GM18868 (cell line): ENCODE measurements around the gene RMI1.
A peak's percentile ranks its signal among the peaks of the same experiment; 100 is the strongest.
"Not testable (repeated sequence)": the region's sequence is repeated elsewhere in the genome, so short reads cannot be mapped to it uniquely, and the experiment has no call there.

Experiments
- ATAC-seq: cut with Tn5 transposase; IDR thresholded peaks from one replicate; pipeline ENCODE4 v1.9.1; 2021; ENCODE audit warnings: mild to moderate bottlenecking, moderate library complexity; ENCODE audit not compliant: unreplicated experiment

Gene RMI1

DNA sequence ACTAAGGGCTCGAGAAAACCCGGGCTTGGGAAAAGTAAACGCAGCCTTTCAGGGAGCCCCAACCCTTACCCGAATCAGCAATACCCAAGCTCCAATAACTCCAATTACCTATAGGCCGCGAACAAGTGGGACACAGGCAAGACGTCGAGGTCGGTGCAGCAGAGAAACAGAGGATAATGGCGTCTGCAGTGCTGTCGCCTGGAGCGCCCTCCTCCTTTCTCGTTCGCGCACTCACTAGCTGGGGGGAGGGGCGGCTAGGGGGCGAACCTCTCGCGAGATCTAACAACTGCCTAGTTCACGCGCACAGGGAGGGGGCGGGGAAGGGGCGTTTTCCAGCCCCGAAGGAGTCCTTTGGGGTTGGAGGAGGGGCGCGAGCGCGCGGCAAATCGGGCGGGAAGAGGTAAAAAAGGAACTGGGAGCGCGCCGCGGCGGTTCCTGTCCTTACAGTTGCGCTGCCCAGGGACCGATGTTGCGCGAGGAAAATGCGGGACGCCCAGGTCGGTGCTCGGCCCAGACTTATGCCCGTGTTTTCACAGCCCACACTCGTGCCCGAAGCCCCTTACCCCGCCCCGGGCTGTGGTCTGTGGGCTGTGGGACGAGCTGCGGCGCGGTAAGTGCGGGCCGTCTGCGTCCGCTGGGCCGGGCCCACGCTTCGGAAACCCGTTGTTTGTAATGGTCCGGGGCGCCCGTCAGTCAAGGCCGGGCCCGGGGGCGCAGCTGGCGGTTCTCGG lies at the start of gene RMI1:
Gene RMI1 (plus strand): TSS at position 411 of the 731 bp plus-strand sequence. CDS start 20,182 bp downstream, outside the sequence.
- peak; percentile 74 for ATAC-seq

DNA sequence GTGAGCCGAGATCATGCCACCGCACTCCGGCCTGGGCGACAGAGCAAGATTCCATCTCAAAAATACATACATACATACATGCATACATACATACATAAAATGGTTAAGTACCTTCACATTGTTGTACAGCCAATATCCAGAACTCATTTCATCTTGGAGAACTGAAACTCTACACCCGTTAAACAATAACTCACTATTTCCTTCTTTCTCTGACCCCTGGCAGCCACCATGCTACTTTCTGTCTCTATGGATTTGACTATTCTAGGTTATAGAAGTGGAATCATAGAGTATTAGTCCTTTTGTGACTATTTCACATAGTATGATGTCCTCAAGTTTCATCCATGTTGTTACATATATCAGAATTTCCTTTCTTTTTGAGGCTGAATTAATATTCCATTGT lies 49.7 kb upstream of the RMI1 start:
- no peak for ATAC-seq

GRCh38 chr9:83932011-83932410 lies 48.6 kb upstream of the RMI1 start:
- no peak for ATAC-seq

- ATAC-seq, result peak; percentile 49
Measured at GRCh38 chr9:83932851-83933250, 47.8 kb upstream of the RMI1 start.

DNA sequence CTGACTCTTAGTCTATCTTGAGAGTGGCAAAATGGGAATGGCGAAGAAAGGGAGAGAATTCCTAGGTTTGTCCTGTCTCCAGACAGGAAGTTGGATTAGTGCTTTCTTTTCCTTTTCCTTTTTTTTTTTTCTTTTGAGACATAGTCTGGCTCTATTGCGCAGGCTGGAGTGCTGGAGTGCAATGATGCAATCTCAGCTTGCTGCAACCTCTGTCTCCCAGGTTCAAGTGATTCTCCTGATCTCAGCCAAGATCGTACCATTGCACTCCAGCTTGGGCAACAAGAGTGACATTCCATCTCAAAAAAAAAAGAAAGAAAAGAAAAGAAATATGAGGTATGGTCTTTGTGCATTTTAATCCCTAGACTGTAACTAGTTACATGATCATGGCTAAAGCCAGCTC lies 46.8 kb upstream of the RMI1 start:
- no peak for ATAC-seq

DNA sequence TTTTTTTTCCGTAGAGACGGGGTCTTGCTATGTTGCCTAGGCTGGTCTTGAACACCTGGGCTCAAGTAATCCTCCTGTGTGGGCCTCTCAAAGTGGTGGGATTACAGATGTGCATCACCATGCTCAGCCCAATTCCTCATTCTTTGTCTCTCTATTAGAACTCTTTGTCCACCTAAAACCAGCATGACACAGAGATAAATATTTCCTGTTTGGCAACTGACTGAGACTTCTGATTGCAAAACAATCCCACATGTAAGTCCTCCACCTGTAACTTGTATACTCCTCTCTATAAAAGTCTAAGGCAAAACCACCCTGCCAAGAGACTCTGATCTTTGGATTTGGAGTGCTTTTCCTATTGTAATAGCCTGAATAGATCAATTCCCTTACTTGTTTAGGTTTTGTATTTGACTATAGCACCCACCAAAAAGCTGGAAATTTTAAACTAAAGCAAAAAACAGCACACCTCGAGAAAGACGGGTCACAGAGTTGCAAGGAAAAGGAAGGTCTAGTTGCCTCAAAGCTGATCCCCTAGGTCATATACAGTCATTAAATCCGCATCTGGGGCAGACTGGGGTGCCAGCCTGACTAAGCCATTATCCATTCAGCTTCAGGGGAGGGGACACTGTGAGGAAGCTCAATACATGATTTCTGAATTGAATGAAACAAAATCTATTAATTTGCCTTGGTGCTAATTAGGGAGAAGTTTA lies 45.9 kb upstream of the RMI1 start:
- ATAC-seq, result no peak

- no peak for ATAC-seq
Measured at GRCh38 chr9:83935276-83935935, 45.2 kb upstream of the RMI1 start.

- ATAC-seq, result no peak
Measured at GRCh38 chr9:83936523-83936922, 44.1 kb upstream of the RMI1 start.

DNA sequence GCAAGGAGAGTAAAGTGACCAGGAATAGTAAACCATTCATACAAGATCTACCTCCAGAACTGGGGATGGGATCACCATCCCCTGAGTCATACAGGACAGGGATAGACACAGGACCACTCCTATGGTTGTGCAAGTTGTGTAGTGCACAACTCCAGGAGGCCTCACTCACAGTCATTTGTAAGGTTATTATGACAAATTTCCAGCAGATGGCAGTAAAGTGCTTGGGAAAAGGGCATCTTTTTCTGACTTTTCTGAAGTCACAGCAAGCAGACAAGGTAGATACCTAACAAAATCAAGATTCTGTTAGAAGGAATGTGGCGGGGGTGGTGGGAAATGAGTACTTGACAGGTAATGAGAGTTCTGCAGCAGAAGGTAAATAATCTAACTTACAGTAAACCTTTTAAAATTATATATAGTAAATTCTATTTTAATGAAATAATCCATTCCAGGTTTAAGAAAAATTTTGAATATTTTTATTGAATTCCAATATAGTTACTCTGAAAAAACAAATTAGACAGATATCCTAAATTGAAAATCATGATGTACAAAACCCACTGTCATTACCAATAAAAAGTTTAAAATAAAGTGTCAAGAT lies 42.6 kb upstream of the RMI1 start:
- no peak for ATAC-seq

- no peak for ATAC-seq
Measured at GRCh38 chr9:83940590-83941303, 39.9 kb upstream of the RMI1 start.

- ATAC-seq, result not testable (repeated sequence)
Measured at GRCh38 chr9:83948096-83948495, 32.5 kb upstream of the RMI1 start.

- ATAC-seq, result peak; percentile 57
Measured at GRCh38 chr9:83956086-83956435, 24.5 kb upstream of the RMI1 start.

- peak; percentile 86 for ATAC-seq
Measured at GRCh38 chr9:83956436-83957247, 24.0 kb upstream of the RMI1 start.

DNA sequence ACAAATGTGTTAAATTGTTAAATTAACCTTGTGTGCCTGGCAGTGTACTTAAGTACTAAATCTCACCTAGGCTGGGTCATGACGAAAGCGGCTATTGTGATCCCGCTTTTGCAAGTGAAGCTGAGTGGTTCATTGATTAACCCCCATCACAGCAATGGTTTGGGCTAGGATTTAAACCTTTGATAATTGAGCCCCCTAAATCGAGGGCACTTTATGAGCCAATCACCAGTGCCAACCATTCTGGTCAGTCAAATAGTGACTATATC lies 23.4 kb upstream of the RMI1 start:
- no peak for ATAC-seq

GRCh38 chr9:83959061-83959460 lies 21.5 kb upstream of the RMI1 start:
- ATAC-seq, result no peak

DNA sequence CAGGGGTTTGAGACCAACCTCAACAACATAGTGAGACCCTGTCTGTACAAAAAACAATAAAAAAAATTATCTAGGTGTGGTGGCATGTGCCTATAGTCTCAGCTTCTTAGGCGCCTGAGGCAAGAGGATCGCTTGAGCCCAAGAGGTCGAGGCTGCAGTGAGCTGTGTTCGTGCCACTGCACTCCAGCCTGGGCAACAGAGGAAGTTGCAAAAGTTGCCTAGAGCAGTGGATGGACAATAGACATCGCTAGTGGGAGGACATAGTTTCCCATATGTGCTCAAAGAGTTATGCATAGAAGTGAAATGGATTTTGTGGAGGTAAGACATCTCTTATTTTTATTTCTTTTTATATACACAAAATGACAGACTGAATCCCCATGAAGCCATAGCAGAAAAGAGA lies 19.6 kb upstream of the RMI1 start:
- ATAC-seq, result no peak

DNA sequence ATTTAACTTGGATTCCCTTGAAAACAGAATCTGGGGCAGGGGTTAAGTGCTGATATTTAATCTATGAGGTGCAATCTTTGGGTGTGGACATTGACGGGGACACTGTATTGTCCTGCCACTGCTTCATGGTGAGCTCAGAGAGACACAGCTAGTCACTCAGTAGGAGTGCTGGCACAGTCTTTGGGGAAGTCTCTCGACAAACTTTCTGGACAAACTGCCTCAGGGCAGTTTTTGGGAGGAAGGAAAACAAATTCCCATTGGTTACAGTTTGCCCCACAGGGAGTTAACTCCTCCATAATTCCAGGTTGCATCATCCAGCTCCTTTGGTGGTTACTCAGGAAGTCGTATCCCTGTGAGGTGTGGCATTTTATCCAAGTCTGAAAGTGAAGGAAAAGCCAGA lies 18.4 kb upstream of the RMI1 start:
- ATAC-seq, result no peak

- ATAC-seq, result no peak
Measured at GRCh38 chr9:83964973-83965349, 15.6 kb upstream of the RMI1 start.

DNA sequence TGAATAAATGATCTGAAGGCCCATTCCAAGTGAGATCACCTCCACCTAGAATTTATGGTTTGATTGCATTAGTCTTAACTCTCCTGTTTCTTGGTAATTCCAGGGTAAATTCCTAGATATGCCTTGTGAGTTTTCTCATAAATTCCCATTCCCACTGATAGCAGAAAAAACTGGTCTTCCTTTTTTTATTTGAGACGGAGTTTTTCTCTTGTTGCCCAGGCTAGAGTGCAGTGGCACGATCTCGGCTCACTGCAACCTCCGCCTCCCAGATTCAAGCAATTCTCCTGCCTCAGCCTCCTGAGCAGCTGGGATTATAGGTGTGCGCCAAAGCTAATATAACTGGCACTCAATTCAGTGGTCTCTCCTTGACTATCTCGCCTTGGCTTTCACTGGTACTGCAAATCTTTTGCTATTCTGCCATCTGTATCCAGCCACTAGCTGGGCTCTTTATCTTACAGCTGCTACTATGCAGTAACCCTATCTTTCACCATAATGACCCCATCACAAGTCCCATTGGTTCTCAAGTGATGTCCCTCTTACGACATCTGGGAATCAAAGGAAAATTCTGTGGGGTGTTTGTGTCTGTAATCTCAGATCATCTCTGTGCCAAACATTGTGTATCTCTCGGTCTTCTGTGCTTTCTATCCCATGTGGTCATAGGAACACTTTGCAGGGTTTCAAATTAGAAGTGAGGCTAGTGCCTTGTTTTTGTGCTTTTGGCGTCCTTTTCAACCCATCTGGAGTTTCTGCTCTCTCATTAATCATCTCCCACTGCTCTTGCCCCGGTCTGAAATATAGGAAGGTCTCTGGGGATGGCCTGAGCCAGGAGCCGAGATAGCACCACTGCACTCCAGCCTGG lies 15.0 kb upstream of the RMI1 start:
- ATAC-seq, result no peak

GRCh38 chr9:83966209-83966582 lies 14.4 kb upstream of the RMI1 start:
- ATAC-seq, result no peak
